Measurements from ENCODE around the gene HS6ST2. TPM values are rescaled to one million over a fixed set of nuclear protein-coding genes. Genes with fewer than 3 reads are reported as not detected.

Gene HS6ST2
- total RNA-seq, 2 donors from 2014 or later, result not detected

- Histone ChIP-seq H3K9me3 (no peaks in the 10 kb centered on the region), H3K27ac (no peak overlapping the region), H3K27me3 (replicated peaks; ENCODE audit: insufficient read depth) (no peaks in the 10 kb centered on the region), H3K36me3 (no peaks in the 10 kb centered on the region), H3K4me3 (no peak overlapping the region), H3K4me1 (ENCODE audit: control insufficient read depth in 1 of 2, low read depth in 2 of 2) (no peaks in the 10 kb centered on the region)
- no peak for TF ChIP-seq CTCF (IDR thresholded peaks at IDR 0.05)
- DNase-seq (ENCODE audit: low spot score) (no peak), ATAC-seq (ENCODE audit: insufficient number of reproducible peaks, low FRiP score, low read depth) (no peak)
These were observed 306.9 kb downstream of the HS6ST2 start for GRCh38 chrX:132651421-132652086.

- Histone ChIP-seq H3K4me1 (ENCODE audit: control insufficient read depth in 1 of 2, low read depth in 2 of 2) (no peaks in the 10 kb centered on the region), H3K27me3 (replicated peaks; ENCODE audit: insufficient read depth) (no peaks in the 10 kb centered on the region), H3K4me3 (no peak overlapping the region), H3K36me3 (no peaks in the 10 kb centered on the region), H3K27ac (no peak overlapping the region), H3K9me3 (no peaks in the 10 kb centered on the region)
- TF ChIP-seq CTCF (IDR thresholded peaks at IDR 0.05), result no peak
- ATAC-seq (ENCODE audit: insufficient number of reproducible peaks, low FRiP score, low read depth) (no peak), DNase-seq (ENCODE audit: low spot score) (no peak)
These were observed 309.5 kb downstream of the HS6ST2 start for GRCh38 chrX:132648895-132649294.

GRCh38 chrX:132639446-132639845 is 319.0 kb downstream of the HS6ST2 start:
- Histone ChIP-seq H3K27me3 (replicated peaks; ENCODE audit: insufficient read depth) (no peaks in the 10 kb centered on the region), H3K4me1 (ENCODE audit: control insufficient read depth in 1 of 2, low read depth in 2 of 2) (no peaks in the 10 kb centered on the region), H3K27ac (no peak overlapping the region), H3K9me3 (no peaks in the 10 kb centered on the region), H3K4me3 (no peak overlapping the region), H3K36me3 (no peaks in the 10 kb centered on the region)
- ATAC-seq (ENCODE audit: insufficient number of reproducible peaks, low FRiP score, low read depth), result no peak
- TF ChIP-seq CTCF (IDR thresholded peaks at IDR 0.05), result no peak
- no peak for DNase-seq (ENCODE audit: low spot score)

GRCh38 chrX:132638313-132638712 is 320.1 kb downstream of the HS6ST2 start:
- H3K4me1 ChIP-seq (ENCODE audit: control insufficient read depth in 1 of 2, low read depth in 2 of 2), result no peaks in the 10 kb centered on the region
- DNase-seq (ENCODE audit: low spot score) (no peak), ATAC-seq (ENCODE audit: insufficient number of reproducible peaks, low FRiP score, low read depth) (no peak)
- no peak overlapping the region for H3K27ac ChIP-seq
- no peak overlapping the region for H3K4me3 ChIP-seq
- no peaks in the 10 kb centered on the region for H3K27me3 ChIP-seq (replicated peaks; ENCODE audit: insufficient read depth)
- TF ChIP-seq CTCF (IDR thresholded peaks at IDR 0.05), result no peak
- no peaks in the 10 kb centered on the region for H3K9me3 ChIP-seq
- H3K36me3 ChIP-seq, result no peaks in the 10 kb centered on the region

- Histone ChIP-seq H3K4me1 (ENCODE audit: control insufficient read depth in 1 of 2, low read depth in 2 of 2) (no peaks in the 10 kb centered on the region), H3K4me3 (no peak overlapping the region), H3K27ac (no peak overlapping the region), H3K36me3 (no peaks in the 10 kb centered on the region), H3K27me3 (replicated peaks; ENCODE audit: insufficient read depth) (no peaks in the 10 kb centered on the region), H3K9me3 (no peaks in the 10 kb centered on the region)
- no peak for TF ChIP-seq CTCF (IDR thresholded peaks at IDR 0.05)
- ATAC-seq (ENCODE audit: insufficient number of reproducible peaks, low FRiP score, low read depth) (no peak), DNase-seq (ENCODE audit: low spot score) (no peak)
These were observed 322.3 kb downstream of the HS6ST2 start for GRCh38 chrX:132636080-132636479.

Data from thoracic aorta (tissue), 2 donors.